HCT116 (cell line): ENCODE data around the gene ZNF41. TPM values are rescaled to one million over a fixed set of nuclear protein-coding genes. Genes with fewer than 3 reads are reported as not detected.

ENCODE experiments used
- ATAC-seq: fragments of 200-7000 bp; cut with Tn5 transposase; 2 replicates; pipeline ENCODE4 v1.9.1; 2020; ENCODE audit warnings: mild to moderate bottlenecking, moderate library complexity
- Bru-seq: library from RNA; stranded (reverse); fragments of 400-500 nt; gene quantifications from one replicate; lab custom pipeline; 2021; lab: Mats Ljungman, UMichigan
- BruChase-seq, 2 experiments: library from RNA; stranded (reverse); fragments of 400-500 nt; gene quantifications; one replicate each; lab custom pipeline; 2021; lab: Mats Ljungman, UMichigan
- BruUV-seq: library from RNA; stranded (reverse); fragments of 400-500 nt; replicated peaks from 2 replicates; lab custom pipeline; 2021; lab: Mats Ljungman, UMichigan
- CTCF ChIA-PET: fragments of 300-600 bp; sonication (Branson Sonifier 250); formaldehyde crosslinking; loops from one replicate; lab custom pipeline; 2021; ENCODE audit warnings: antibody characterized with exemption; lab: Charles Lee
- POLR2A ChIA-PET: fragments of 300-600, 350-600 bp; sonication (Branson Sonifier 250); formaldehyde crosslinking; loops from one replicate; lab custom pipeline; 2021; ENCODE audit warnings: antibody characterized with exemption; lab: Charles Lee
- RAD21 ChIA-PET, 2 experiments: fragments of 300-600 bp; sonication (Branson Sonifier 250); formaldehyde crosslinking; loops; one replicate each; lab custom pipeline; 2023; ENCODE audit warnings: low total read pairs in 2 of 2; ENCODE audit not compliant: uncharacterized antibody in 2 of 2, unreplicated experiment in 2 of 2, low non-redundant PET in 1 of 2; lab: Charles Lee
- DNase-seq: peaks from one replicate; pipeline ENCODE4 v3.0.0-alpha.2; 2010; ENCODE audit warnings: low read depth, low spot score
- H2AFZ ChIP-seq: fragments of 200-600 bp; shearing (Covaris generic), sonication (generic); 2 replicates; pipeline ENCODE4 v1.6.1; 2017; ENCODE audit warnings: low read depth, mixed run types, mixed read lengths, antibody characterized with exemption, low read length; ENCODE audit not compliant: poor library complexity, severe bottlenecking
- H3K27ac ChIP-seq: 2 replicates; pipeline ENCODE4 v1.5.1; 2012; ENCODE audit warnings: low read depth, low read length
- H3K27me3 ChIP-seq: fragments of 200-600 bp; sonication (generic); 2 replicates; pipeline ENCODE4 v1.6.1; 2016; ENCODE audit warnings: mixed run types, low read length, mixed read lengths; ENCODE audit not compliant: insufficient read depth
- H3K36me3 ChIP-seq, 2 experiments: fragments of 200-500 bp in 1 of 2; fragments of 200-600 bp in 1 of 2; sonication (Bioruptor generic) in 1 of 2; sonication (generic) in 1 of 2; 2 replicates each; pipeline versions ENCODE4 v1.5.1 to v1.6.1; 2014 to 2016; ENCODE audit warnings: low read length in 2 of 2, inconsistent platforms in 1 of 2, mixed read lengths in 1 of 2, mixed run types in 1 of 2; ENCODE audit not compliant: insufficient read depth in 2 of 2, control insufficient read depth in 1 of 2
- H3K4me1 ChIP-seq, 2 experiments: fragments of 200-600 bp in 1 of 2; sonication (generic) in 1 of 2; 2 replicates each; pipeline versions ENCODE4 v1.5.1 to v1.6.1; 2012 to 2017; ENCODE audit warnings: low read length in 2 of 2, inconsistent platforms in 1 of 2, mild to moderate bottlenecking in 1 of 2, mixed read lengths in 1 of 2, mixed run types in 1 of 2, moderate library complexity in 1 of 2; ENCODE audit not compliant: insufficient read depth in 2 of 2, control insufficient read depth in 1 of 2
- H3K4me2 ChIP-seq: fragments of 200-600 bp; sonication (generic); 2 replicates; pipeline ENCODE4 v1.6.1; 2017; ENCODE audit warnings: mixed run types, low read length, mixed read lengths
- H3K4me3 ChIP-seq, 2 experiments: fragments of 200-600 bp in 1 of 2; sonication (generic) in 1 of 2; replicated peaks in 1 of 2; 2 replicates each; pipeline ENCODE4 v1.5.1; 2011 to 2016; ENCODE audit warnings: low read length in 2 of 2, control low read depth in 1 of 2, low read depth in 1 of 2, mild to moderate bottlenecking in 1 of 2, mixed read lengths in 1 of 2, mixed run types in 1 of 2
- H3K79me2 ChIP-seq: fragments of 200-600 bp; sonication (generic); 2 replicates; pipeline ENCODE4 v1.6.1; 2017; ENCODE audit warnings: mild to moderate bottlenecking, mixed run types, low read length, moderate library complexity, mixed read lengths; ENCODE audit not compliant: insufficient read depth
- H3K9ac ChIP-seq: fragments of 200-600 bp; sonication (generic); 2 replicates; pipeline ENCODE4 v1.6.1; 2016; ENCODE audit warnings: low read length, mixed read lengths
- H3K9me2 ChIP-seq: fragments of 200-600 bp; sonication (generic), shearing (Covaris generic); 2 replicates; pipeline ENCODE4 v1.6.1; 2017; ENCODE audit warnings: mixed run types, mild to moderate bottlenecking, moderate library complexity; ENCODE audit not compliant: insufficient read depth
- H3K9me3 ChIP-seq, 2 experiments: fragments of 200-500 bp in 1 of 2; fragments of 200-600 bp in 1 of 2; sonication (Bioruptor generic) in 1 of 2; sonication (generic) in 1 of 2; 2 replicates each; pipeline ENCODE4 v1.6.1; 2014 to 2017; ENCODE audit warnings: low read length in 2 of 2, mixed read lengths in 2 of 2, inconsistent platforms in 1 of 2, low read depth in 1 of 2, mild to moderate bottlenecking in 1 of 2, mixed run types in 1 of 2, moderate library complexity in 1 of 2; ENCODE audit not compliant: control insufficient read depth in 1 of 2, insufficient read depth in 1 of 2
- H4K20me1 ChIP-seq: fragments of 200-600 bp; sonication (generic), shearing (Covaris generic); 2 replicates; pipeline ENCODE4 v1.6.1; 2017; ENCODE audit warnings: mixed run types, mild to moderate bottlenecking, moderate library complexity; ENCODE audit not compliant: insufficient read depth
- EGR1 ChIP-seq: IDR thresholded peaks from 2 replicates; pipeline ENCODE4 v1.6.1; 2012; ENCODE audit warnings: low read depth
- ELF1 ChIP-seq: IDR thresholded peaks from 2 replicates; pipeline ENCODE4 v1.6.1; 2012; ENCODE audit warnings: low read depth, borderline replicate concordance
- EZH2phosphoT487 ChIP-seq: fragments of 200-600 bp; IDR thresholded peaks from 2 replicates; pipeline ENCODE4 v1.6.1; 2018; ENCODE audit warnings: antibody characterized with exemption, borderline replicate concordance
- JUND ChIP-seq: IDR thresholded peaks from 2 replicates; pipeline ENCODE4 v1.6.1; 2012
- POLR2A ChIP-seq: IDR thresholded peaks from 2 replicates; pipeline ENCODE4 v1.7.0; 2011; ENCODE audit warnings: borderline replicate concordance; ENCODE audit not compliant: insufficient read depth, insufficient read length; ENCODE audit errors: extremely low read depth
- POLR2AphosphoS5 ChIP-seq: IDR thresholded peaks from 2 replicates; pipeline ENCODE4 v1.6.1; 2011; ENCODE audit warnings: mild to moderate bottlenecking, low read depth, low read length, moderate library complexity
- SIN3A ChIP-seq: IDR thresholded peaks from 2 replicates; pipeline ENCODE4 v1.6.1; 2012; ENCODE audit warnings: low read depth
- SP1 ChIP-seq: IDR thresholded peaks from 2 replicates; pipeline ENCODE4 v1.6.1; 2012; ENCODE audit warnings: low read depth
- YY1 ChIP-seq: IDR thresholded peaks from 2 replicates; pipeline ENCODE4 v1.6.1; 2011; ENCODE audit warnings: low read length, low read depth, moderate library complexity, mild to moderate bottlenecking; ENCODE audit not compliant: insufficient replicate concordance; ENCODE audit errors: extremely low read depth
- ZFX ChIP-seq: fragments of 450-650 bp; IDR thresholded peaks from 2 replicates; pipeline ENCODE4 v1.6.1; 2017
- intact Hi-C: fragments of 100-400 bp; cut with micrococcal nuclease; formaldehyde crosslinking; loops from 2 replicates; pipeline ENCODE4 v1.10.0; 2022
- long read RNA-seq: library from polyadenylated mRNA; unstranded; transcript quantifications from one replicate; pipeline ENCODE4 v2.0.0, GENCODE V29; 2021; ENCODE audit not compliant: unreplicated experiment
- polyA plus RNA-seq: library from polyadenylated mRNA; unstranded; fragments of >200 nt; gene quantifications from 2 replicates; pipeline ENCODE4 v1.2.1, GENCODE V29; 2012; ENCODE audit warnings: missing spikeins
- total RNA-seq: library from RNA; stranded (reverse); gene quantifications from one replicate; pipeline ENCODE4 v1.2.1, GENCODE V29; 2021; ENCODE audit not compliant: unreplicated experiment
- TF ChIP-seq, protein P1 (sequence below): IDR thresholded peaks from 2 replicates; pipeline ENCODE4 v1.6.1; 2011; ENCODE audit warnings: mild to moderate bottlenecking, low read length, moderate library complexity; ENCODE audit not compliant: insufficient replicate concordance; ENCODE audit errors: extremely low read depth
- TF ChIP-seq, protein P2 (sequence below): IDR thresholded peaks from 2 replicates; pipeline ENCODE4 v1.6.1; 2012
- TF ChIP-seq, protein P3 (sequence below): IDR thresholded peaks from 2 replicates; pipeline ENCODE4 v1.6.1; 2012

Gene ZNF41
- 7.4 TPM for total RNA-seq
- polyA plus RNA-seq, result 2.9 and 3.0 TPM in 2 replicates
- Bru-seq, nascent RNA, result percentile 63 among the genes with signal in this experiment
- percentile 67 among the genes with signal in this experiment for BruChase-seq, experiment 1, labeled RNA remaining after a 6-hour chase
- percentile 76 among the genes with signal in this experiment for BruChase-seq, experiment 2, labeled RNA remaining after a 2-hour chase
- long read RNA-seq, full-length matches to known transcripts, result 1 of 13 reads
- long read RNA-seq, partial matches to known transcripts, result 1 of 13 reads
- long read RNA-seq, other reads (novel, unspliced or antisense), result 11 of 13 reads

DNA sequence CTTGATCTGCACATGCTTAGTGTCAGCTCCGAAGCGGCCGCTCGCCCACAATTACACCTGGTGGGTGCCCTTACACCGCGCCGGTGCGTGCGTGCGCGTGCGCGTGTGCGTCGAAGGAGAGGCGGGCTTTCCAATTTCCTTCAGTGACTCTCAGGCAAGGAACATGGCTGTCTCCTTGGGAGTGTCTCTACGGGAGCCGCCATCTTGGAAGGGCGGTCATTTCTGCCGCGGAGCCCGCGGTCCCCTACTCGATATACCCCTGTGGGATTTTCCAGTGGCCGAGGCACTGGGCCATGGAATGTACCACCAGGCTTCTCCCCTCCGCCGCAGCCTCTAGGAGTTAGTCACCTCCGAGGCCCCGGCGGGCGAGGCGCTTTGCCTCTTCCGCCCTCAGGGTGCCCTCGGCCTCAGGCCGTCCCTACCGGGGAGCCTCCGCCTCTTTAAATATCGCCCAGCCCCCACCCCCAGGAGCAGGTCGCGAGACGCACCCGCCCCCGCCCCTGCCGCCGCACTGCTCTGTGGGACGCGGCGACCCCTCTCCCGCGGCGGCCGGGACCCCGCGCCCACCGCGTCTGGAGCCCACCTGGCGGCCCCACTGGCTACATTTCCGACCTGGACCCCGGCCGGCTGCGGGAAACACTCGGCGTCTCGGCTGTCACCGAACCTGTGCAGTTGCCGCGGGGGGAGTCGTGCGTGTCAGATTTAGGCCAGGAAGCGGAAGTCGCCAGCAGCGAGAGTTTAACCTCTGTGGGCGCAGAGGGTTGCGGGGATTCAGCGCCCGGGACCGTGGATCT, at the start of gene ZNF41:
Gene ZNF41, minus strand, starts transcription at position 711 of the 794 bp plus-strand sequence. CDS start 15,741 bp downstream, outside the sequence.
- H3K9me2 ChIP-seq, result no peaks in the 10 kb centered on the region
- peak; percentile 95 for ATAC-seq
- no peak within 1 kb of the TSS for H2AFZ ChIP-seq
- TF ChIP-seq, protein P1, sequence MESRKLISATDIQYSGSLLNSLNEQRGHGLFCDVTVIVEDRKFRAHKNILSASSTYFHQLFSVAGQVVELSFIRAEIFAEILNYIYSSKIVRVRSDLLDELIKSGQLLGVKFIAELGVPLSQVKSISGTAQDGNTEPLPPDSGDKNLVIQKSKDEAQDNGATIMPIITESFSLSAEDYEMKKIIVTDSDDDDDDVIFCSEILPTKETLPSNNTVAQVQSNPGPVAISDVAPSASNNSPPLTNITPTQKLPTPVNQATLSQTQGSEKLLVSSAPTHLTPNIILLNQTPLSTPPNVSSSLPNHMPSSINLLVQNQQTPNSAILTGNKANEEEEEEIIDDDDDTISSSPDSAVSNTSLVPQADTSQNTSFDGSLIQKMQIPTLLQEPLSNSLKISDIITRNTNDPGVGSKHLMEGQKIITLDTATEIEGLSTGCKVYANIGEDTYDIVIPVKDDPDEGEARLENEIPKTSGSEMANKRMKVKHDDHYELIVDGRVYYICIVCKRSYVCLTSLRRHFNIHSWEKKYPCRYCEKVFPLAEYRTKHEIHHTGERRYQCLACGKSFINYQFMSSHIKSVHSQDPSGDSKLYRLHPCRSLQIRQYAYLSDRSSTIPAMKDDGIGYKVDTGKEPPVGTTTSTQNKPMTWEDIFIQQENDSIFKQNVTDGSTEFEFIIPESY, result no peak
- TF ChIP-seq POLR2A, result no peak
- TF ChIP-seq SIN3A, result 0 out of 2 replicates have a peak, but pooled peaks have one; percentile 34
- TF ChIP-seq YY1, result peak; percentile 97
- TF ChIP-seq, protein P2, sequence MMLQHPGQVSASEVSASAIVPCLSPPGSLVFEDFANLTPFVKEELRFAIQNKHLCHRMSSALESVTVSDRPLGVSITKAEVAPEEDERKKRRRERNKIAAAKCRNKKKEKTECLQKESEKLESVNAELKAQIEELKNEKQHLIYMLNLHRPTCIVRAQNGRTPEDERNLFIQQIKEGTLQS, result no peak
- 0 out of 2 replicates have a peak, but pooled peaks have one; percentile 16 for TF ChIP-seq SP1
- TF ChIP-seq, protein P3, sequence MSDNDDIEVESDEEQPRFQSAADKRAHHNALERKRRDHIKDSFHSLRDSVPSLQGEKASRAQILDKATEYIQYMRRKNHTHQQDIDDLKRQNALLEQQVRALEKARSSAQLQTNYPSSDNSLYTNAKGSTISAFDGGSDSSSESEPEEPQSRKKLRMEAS, result peak; percentile 90
- TF ChIP-seq POLR2AphosphoS5, result peak; percentile 61
- peak; percentile 30; the same call in 1 of the 2 replicates for TF ChIP-seq EGR1
- TF ChIP-seq ZFX, result peak; percentile 47
- TF ChIP-seq JUND, result no peak
- TF ChIP-seq EZH2phosphoT487, result no peak
- peak; percentile 28 for TF ChIP-seq ELF1
- peak within 1 kb of the TSS; percentile 76 for H3K4me2 ChIP-seq
- peak within 1 kb of the TSS; percentile 78 for H3K27ac ChIP-seq
- CTCF ChIA-PET, result interaction anchor here (0.6 kb wide), 1 partner anchor 98 kb away, joined by 3 read pairs; no protein-coding TSS in a partner anchor
- H3K4me3 ChIP-seq, result peak within 1 kb of the TSS; percentile 60 to 68
- peak; percentile 74 for DNase-seq
- peaks cover 0 to 21% of the 10 kb centered on the region in 2 experiments; a peak in 2 of 4 replicates for H3K4me1 ChIP-seq
- H3K9me3 ChIP-seq, result no peaks in the 10 kb centered on the region
- no peaks in the 10 kb centered on the region for H3K27me3 ChIP-seq
- POLR2A ChIA-PET, result no interaction called here
- no TSS peak for BruUV-seq
- H3K36me3 ChIP-seq, result no peaks in the 10 kb centered on the region
- H3K79me2 ChIP-seq, result peaks cover 32% of the 10 kb centered on the region
- no peaks in the 10 kb centered on the region for H4K20me1 ChIP-seq
- RAD21 ChIA-PET, result no interaction called here
- intact Hi-C loops, result loop anchor here (5.0 kb wide), 1 partner anchor 290 kb away; the partner anchor contains the start of gene UBA1
- H3K9ac ChIP-seq, result peak within 1 kb of the TSS; percentile 75
